NOMO-1 (cell line): ENCODE results near the gene COL7A1.

Experiments
- DNase-seq, 2 experiments: peaks; one replicate each; lab custom pipeline; 2025; ENCODE audit not compliant: unreplicated experiment in 2 of 2; lab: John Stamatoyannopoulos, UW

COL7A1 gene

GRCh38 chr3:48592519-48593087 is 2.5 kb downstream of the COL7A1 start:
- DNase-seq, result no peak

DNA sequence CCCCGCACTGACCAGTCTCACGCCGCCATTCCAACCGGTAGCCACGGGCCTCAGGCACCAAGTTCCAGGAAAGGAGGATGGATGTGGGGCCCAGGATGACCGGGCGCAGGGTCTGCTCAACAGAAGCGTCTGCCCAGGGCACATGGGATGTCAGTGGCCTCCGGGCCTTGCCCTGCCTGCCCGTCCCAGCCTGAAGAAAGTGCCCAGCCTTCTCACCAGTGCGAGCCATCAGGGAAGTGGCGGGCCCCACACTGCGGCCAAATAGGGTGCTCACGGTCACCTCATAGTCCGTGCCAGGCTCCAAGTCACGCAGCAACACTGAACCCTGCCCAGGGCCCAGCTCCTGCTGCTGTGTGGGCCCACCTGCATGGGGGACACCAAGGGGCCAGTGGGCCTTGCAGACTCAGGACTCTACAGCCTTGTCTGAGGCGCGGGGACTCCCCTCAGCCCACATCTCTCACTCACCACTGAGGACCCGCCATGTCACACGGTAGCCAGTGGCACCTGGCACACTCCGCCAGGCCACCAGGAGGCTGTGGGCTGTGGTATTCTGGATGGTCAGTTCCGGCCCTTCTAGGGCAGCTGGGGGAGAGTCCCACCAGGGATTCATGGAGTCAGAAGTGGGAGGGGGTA is 3.1 kb downstream of the COL7A1 start:
- DNase-seq, result no peak

DNA sequence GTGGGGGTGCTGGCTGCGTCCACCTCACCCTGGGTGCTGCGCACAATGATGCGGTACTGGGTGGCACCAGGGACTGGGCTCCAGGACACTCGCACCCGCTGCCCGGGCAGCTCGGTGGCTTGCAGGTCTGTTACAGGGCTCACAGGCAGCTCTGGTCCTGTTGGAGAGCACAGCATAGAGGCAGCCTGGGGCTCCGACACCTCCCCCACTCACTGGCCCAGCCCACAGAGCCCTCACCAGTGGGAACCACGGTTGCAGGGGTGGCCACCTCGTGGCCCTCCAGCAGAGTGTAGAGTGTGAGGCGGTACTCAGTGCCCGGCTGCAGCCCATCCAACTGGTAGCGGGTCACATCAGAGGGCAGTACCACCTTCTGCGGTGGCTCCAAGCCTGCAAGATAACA is 3.7 kb downstream of the COL7A1 start:
- DNase-seq, result no peak

DNA sequence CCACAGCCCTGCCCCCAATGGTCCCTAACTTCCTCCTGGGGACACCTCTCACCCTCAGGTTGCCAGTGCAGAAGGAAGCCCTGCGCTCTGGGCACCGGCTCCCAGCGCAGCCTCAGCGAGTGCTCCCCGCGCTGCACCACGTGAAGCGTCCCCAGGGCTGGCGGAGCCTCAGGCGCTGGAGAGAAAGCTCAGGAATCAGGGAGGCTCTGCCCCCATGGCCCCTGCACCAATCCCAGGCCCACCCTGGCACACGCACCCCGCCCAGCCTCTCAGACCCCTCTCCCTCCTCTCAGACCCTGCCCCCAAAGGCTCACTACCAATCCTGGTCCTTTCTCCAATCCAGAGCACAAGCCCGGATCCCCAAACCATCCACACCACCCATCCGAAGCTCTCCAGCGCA is 6.9 kb downstream of the COL7A1 start:
- DNase-seq, result no peak

DNA sequence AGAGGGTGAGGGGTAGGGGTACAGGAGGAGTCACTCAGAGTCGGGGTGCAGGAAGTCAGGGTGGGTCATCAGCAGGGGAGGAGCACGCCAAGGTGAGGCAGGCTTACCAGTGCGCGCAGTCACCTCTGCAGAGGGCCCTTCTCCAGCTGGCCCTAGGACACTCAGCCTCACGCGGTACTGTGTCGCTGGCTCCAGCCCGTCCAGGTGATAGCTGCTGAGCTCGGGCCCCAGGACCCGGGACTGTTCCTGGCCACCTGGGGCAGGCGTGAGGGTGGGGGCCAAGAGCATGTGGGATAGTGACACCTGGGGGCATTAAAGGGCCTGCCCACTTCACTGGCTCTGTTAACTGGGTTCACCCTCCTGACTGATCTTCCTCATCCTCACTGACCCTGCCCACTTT is 7.4 kb downstream of the COL7A1 start:
- no peak for DNase-seq

DNA sequence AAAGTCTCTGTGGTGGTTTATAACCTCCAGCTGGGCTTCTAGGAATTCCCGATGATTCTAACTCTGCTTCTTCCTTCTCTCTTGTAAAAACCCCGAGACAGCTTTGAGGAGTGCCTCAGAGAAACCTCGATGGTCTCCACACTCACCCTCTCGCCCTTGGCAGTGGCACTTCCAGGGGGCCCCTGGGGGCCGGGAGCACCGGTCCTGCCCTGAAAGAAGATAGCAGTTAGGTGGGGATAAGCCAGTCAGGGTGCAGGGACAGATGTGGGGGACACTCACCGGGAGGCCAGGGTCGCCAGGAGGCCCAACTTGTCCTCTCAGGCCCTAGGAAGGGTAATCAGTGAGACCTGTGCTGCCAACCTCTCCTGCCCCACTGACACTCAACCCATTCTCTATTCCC is 9.7 kb downstream of the COL7A1 start:
- no peak for DNase-seq

- no peak for DNase-seq
Observed at GRCh38 chr3:48584836-48585235, 10.3 kb downstream of the COL7A1 start.

DNA sequence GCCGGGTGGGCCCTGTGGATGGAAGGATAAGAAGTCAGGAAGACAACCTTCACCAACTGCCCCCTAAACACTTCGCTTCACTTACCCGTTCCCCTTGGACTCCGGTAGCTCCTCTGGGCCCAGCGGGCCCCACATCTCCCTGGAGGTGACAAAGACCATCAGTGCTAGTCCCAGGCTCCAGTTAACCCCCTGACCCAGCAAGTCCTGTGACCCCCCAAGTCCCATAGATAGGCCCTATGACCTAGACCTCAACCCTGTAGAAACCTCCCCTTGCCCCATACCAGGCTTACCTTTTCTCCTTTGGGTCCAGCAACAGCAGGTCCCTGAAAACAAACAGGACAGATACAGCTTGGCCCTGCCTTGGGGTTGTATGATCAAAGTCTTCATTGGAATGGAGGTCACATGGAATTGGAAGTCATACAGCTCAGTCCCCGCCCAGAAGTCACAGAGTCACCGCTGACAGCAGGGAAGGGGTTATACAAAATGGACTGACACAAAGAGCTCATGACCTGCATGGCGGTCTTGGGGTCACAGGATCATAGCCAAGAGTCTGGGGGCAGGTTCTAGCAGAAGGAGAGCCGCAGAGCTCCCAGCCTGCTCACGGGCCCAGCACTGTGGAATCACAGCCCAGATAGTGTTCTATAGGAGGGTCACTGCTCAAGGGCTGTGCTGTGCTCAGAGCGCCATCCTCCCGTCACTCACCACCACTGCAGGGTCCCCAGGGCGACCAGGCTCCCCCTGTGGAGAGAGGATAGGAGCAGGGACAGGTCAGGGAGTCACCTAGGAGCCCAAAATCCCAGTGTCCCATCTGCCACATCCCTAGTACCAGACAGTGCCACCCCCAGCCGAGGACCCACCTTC is 13.3 kb downstream of the COL7A1 start:
- DNase-seq, result no peak

- DNase-seq, result no peak
Observed at GRCh38 chr3:48576647-48577046, 18.5 kb downstream of the COL7A1 start.

- no peak for DNase-seq
Observed at GRCh38 chr3:48575366-48575765, 19.8 kb downstream of the COL7A1 start.

- DNase-seq, result no peak
Observed at GRCh38 chr3:48573973-48574585, 21.1 kb downstream of the COL7A1 start.

- DNase-seq, result no peak
Observed at GRCh38 chr3:48572517-48572916, 22.6 kb downstream of the COL7A1 start.

DNA sequence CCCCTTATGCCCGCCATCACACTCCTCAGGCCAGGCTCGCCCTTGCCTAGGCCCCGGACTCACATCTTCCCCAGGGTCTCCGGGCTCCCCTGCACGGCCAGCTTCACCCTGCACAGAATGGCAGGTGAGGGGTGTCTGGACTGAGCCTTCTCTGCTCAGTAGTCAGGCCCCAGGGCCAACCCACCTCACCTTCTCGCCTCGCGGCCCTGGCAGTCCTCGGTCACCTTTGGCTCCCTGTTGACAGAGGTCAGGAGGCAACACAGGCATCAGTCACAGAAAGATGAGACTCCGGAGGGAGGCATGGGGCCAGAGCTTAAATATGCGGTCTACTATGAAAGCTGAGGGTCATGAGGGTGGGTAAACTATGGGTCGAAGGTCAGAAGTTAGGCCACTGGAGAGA is 23.2 kb downstream of the COL7A1 start:
- DNase-seq, result no peak

DNA sequence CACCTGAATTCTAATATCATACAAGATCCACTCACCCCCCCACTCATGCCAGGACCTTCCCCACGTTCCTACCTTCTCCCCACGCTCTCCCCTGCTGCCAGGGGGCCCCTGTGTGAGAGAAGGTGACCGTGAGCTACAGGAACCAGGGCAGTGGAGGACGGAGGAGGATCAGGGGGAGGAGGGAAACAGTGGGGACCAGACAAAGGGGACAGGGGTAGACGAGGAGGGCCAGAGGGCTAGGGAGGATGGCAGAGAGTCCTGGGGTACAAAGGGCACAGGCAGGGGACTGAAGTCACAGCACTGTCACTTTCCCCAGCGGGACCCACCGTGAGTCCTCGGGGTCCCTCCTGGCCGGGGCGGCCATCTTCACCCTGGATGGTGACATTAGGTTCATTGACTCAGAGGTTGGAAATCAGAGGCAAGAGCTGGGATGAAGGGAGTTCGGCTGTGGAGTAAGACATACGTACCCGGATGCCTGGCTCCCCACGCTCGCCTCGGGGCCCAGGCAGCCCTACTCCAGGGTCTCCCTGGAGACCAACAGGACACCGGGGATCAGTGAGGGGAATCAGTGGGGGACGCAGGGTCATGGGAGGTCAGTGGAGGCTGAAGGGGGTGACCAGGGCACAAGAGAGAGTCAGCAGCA is 25.2 kb downstream of the COL7A1 start:
- no peak for DNase-seq

DNA sequence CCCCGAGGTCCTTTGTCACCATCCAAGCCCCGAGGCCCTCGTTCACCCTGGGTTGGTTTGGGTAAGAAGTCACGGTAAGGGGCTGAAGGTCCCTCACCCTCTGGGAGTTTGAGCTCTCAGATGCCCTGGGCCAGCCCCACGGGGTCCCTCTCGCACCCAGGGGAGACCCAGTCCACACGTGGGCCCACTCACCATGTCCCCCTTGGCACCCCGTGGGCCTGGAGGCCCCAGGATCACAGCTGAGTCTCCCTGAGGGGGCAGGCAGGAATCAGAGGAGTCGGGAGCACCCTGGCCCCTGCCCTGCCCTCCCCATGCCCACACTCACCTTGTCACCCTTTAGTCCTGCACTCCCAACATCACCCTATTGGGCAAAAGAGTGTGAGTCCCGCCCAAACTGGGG is 25.7 kb downstream of the COL7A1 start:
- no peak for DNase-seq

DNA sequence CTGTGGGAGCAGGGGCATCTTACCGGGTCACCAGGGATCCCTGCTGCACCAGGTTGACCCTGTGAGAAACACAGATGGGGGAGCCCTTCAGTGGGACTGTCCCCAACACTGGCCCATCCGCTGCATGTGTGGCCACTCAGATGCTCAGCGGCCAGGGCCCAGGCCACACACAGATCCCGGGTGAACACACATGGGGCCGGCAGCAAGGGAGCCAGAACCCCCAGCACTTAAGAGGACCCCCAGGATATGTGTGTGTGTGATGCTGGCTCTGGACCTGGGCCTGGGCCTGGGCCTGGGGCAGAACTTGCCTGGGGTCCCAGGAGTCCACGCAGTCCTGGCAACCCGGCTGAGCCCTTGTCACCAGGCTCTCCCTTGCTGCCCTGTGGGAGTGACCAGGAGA is 26.7 kb downstream of the COL7A1 start:
- DNase-seq, result no peak

DNA sequence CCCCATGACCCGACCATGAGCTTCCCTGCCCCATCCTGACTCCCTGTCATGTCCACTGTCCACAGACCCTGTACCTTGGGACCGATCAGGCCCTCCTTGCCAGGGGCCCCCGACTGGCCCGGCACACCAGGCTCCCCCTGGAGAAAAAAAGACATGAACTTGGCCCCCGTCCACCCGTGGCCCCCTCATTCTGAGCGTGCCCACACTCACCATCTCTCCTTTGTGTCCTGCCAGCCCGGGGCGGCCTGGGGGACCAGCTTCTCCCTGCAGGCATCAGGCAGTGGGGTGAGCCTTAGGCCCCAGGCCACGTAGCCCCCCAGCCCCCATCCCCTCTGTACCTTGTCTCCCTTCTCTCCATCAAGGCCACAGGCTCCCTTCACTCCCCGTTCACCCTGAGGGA is 27.6 kb downstream of the COL7A1 start:
- DNase-seq, result no peak

GRCh38 chr3:48567090-48567489 is 28.0 kb downstream of the COL7A1 start:
- DNase-seq, result no peak

DNA sequence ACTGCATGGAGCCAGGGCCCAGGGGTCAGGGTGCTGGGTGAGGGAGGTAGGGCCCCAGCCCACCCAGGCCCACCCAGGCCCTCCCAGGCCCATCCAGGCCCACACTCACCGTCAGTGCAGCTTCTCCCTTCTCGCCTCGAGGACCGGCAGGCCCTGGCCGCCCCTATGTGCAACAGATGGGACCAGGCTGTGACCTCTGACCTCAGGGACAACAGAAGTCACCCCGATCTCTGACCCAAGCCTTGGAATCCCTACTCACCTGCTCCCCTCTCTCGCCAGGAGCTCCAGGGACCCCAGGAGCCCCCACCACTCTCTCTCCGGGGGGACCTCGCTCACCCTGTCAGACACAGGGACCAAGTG is 28.7 kb downstream of the COL7A1 start:
- DNase-seq, result no peak

DNA sequence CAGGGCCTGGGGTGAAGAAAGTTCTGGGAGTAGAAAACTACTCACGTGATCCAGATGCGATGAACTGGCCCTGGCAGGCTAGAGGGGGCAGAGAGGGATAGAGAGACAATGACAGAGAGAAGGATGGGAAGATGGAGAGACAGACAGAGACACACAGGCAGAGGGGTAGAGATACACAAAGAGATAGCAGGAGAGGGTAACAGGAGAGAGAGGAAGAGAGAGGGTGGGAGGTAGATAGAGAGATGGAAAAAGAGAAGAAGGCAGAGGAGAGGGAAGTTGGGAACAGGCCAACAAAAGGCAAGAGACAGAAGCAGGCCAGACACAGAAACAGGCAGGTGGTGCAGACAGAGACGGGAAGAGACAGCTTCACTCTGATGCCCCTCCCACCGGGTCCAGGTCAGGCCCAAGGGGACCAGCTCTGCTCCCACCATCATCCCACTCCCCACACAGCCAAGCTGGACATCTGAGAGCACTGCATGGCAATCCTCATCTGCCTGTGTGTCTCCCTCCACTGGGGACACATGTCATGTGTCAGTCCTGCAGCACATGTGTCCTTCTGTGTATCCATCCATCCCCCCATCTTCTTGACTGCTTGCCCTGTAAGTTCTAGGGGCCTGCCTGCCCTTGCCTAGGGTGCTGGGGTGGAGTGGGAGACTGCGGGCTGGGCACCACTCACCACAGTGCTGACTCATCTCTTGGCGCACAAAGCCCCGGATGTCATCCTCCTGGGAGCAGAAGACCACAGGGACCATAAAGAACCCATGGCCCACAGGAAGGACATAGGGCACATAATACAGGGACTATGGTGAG is 29.3 kb downstream of the COL7A1 start:
- peak in 1 of 2 experiments; percentile 8 for DNase-seq
